ENCODE results near the gene ATP2B1. TPM values are rescaled to one million over a fixed set of nuclear protein-coding genes. Genes with fewer than 3 reads are reported as not detected.

ATP2B1 gene
- total and polyA plus RNA-seq, 2 of the 13 experiments (the other 11 are each of a cell fraction or from before 2014, with no cell fraction given), result 12.1 to 60.2 TPM

- TF ChIP-seq MLXIP (CRISPR knock-in tag; IDR thresholded peaks at IDR 0.05; ENCODE audit: borderline replicate concordance), result no peak
- TF ChIP-seq ZNF501 (CRISPR knock-in tag; IDR thresholded peaks at IDR 0.05), result no peak; the same call in 1 of the 2 replicates
- peak; percentile 15; the same call in 1 of the 2 replicates for TF ChIP-seq ARID5B (CRISPR knock-in tag; IDR thresholded peaks at IDR 0.05)
- peak; percentile 85; the same call in 1 of the 2 replicates for TF ChIP-seq ZMYM4 (CRISPR knock-in tag; IDR thresholded peaks at IDR 0.05)
- peak; percentile 80; the same call in 1 of the 2 replicates for TF ChIP-seq ZNF235 (CRISPR knock-in tag; IDR thresholded peaks at IDR 0.05; ENCODE audit: borderline replicate concordance)
- TF ChIP-seq NAIF1 (CRISPR knock-in tag; IDR thresholded peaks at IDR 0.05; ENCODE audit: borderline replicate concordance), result peak; percentile 85; the same call in 1 of the 2 replicates
- TF ChIP-seq NRL (CRISPR knock-in tag; IDR thresholded peaks at IDR 0.05; ENCODE audit: borderline replicate concordance), result peak; percentile 20; the same call in 1 of the 2 replicates
- peak; percentile 54 for TF ChIP-seq KAT8 (CRISPR knock-in tag; IDR thresholded peaks at IDR 0.05)
- peak; percentile 63; the same call in 1 of the 2 replicates for TF ChIP-seq SP2 (CRISPR knock-in tag; IDR thresholded peaks at IDR 0.05)
- 0 out of 2 replicates have a peak, but pooled peaks have one; percentile 23 for TF ChIP-seq GTF3A (CRISPR knock-in tag; conservative IDR thresholded peaks at IDR 0.05)
- TF ChIP-seq THAP7 (CRISPR knock-in tag; IDR thresholded peaks at IDR 0.05), result peak; percentile 91
- peak; percentile 57; the same call in 1 of the 2 replicates for TF ChIP-seq DR1 (CRISPR knock-in tag; IDR thresholded peaks at IDR 0.05)
- TF ChIP-seq CBX5 (CRISPR knock-in tag; IDR thresholded peaks at IDR 0.05; ENCODE audit: borderline replicate concordance), result peak; percentile 16; the same call in 1 of the 2 replicates
- no peak for TF ChIP-seq CHD4 (IDR thresholded peaks at IDR 0.05; ENCODE audit: borderline replicate concordance, low read length)
- peak; percentile 50; the same call in 1 of the 2 replicates for TF ChIP-seq SIN3A (IDR thresholded peaks at IDR 0.05; ENCODE audit: borderline replicate concordance, low read depth, low read length)
- peak; percentile 47; the same call in 1 of the 2 replicates for TF ChIP-seq ZNF205 (CRISPR knock-in tag; IDR thresholded peaks at IDR 0.05)
- 0 out of 2 replicates have a peak, but pooled peaks have one; percentile 43 for TF ChIP-seq ZFP37 (CRISPR knock-in tag; IDR thresholded peaks at IDR 0.05; ENCODE audit: borderline replicate concordance)
- TF ChIP-seq POGZ (CRISPR knock-in tag; IDR thresholded peaks at IDR 0.05), result peak; percentile 84
- no peak; the same call in none of the 2 replicates for TF ChIP-seq ATF7-NPFF (CRISPR knock-in tag; IDR thresholded peaks at IDR 0.05; ENCODE audit: low read depth)
- TF ChIP-seq ZNF430 (CRISPR knock-in tag; IDR thresholded peaks at IDR 0.05), result peak; percentile 71; the same call in 1 of the 2 replicates
- 0 out of 2 replicates have a peak, but pooled peaks have one; percentile 3 for TF ChIP-seq SMYD3 (CRISPR knock-in tag; IDR thresholded peaks at IDR 0.05)
Measured at GRCh38 chr12:89709157-89709994, 738 bp upstream of the ATP2B1 start (continued).
